GM13976 (cell line): Measurements from ENCODE around the gene IPCEF1.

ENCODE experiments used
- DNase-seq: peaks from one replicate; pipeline ENCODE4 v3.0.0; 2012; ENCODE audit warnings: low spot score
- in situ Hi-C: fragments of 300-500 bp; cut with MboI; formaldehyde crosslinking; loops from one replicate; pipeline ENCODE4 v1.12.0; 2022; ENCODE audit warnings: low sequenced_read_pairs, mixed read lengths, inconsistent platforms; ENCODE audit not compliant: unreplicated experiment
- TF ChIP-seq, protein P1 (sequence below): IDR thresholded peaks from 2 replicates; pipeline ENCODE4 v1.5.1; 2012; ENCODE audit warnings: borderline replicate concordance, mild to moderate bottlenecking; ENCODE audit not compliant: insufficient read depth; ENCODE audit errors: extremely low read depth, missing control alignments, control extremely low read depth

The IPCEF1 gene

DNA sequence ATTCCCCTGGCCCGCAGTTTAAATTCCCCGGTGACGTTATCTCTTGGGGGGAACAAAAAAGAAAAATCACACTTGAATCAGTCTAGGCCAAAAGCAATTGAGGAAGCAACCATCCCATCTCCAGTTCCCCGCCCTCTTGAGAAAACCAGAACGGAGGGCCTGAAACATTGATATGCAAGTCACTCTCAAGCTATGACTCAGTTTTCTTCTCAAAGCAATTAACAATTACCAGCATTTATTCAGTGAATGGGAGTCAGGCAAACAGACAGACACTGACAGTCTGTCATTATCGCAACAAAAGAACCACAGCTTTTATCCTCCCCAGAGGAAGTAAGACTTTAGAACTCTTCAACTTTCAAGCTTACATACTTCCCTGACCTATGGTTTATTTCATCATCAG, 216.7 kb downstream of the IPCEF1 start:
- in situ Hi-C loops: no loop called here
- no peak for DNase-seq
- TF ChIP-seq, protein P1, sequence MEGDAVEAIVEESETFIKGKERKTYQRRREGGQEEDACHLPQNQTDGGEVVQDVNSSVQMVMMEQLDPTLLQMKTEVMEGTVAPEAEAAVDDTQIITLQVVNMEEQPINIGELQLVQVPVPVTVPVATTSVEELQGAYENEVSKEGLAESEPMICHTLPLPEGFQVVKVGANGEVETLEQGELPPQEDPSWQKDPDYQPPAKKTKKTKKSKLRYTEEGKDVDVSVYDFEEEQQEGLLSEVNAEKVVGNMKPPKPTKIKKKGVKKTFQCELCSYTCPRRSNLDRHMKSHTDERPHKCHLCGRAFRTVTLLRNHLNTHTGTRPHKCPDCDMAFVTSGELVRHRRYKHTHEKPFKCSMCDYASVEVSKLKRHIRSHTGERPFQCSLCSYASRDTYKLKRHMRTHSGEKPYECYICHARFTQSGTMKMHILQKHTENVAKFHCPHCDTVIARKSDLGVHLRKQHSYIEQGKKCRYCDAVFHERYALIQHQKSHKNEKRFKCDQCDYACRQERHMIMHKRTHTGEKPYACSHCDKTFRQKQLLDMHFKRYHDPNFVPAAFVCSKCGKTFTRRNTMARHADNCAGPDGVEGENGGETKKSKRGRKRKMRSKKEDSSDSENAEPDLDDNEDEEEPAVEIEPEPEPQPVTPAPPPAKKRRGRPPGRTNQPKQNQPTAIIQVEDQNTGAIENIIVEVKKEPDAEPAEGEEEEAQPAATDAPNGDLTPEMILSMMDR: no peak

DNA sequence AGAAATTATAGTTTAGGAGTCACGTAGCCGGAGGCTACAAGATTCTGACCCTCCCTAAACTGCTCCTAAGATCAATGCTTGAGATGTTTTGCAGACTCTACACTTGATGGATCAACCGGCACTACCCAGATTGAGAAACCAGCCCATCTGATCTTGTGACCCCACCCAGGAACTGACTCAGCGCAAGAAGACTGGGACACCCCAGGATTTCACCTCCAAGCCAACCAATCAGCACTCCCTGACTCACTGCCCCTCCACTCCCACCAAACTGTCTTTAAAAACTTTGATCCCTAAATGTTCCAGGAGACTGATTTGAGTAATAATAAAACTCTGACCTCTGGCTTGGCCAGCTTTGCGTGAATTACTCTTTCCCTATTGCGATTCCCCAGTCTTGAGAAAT, 217.8 kb downstream of the IPCEF1 start:
- TF ChIP-seq, protein P1: no peak
- no peak for DNase-seq
- in situ Hi-C loops: no loop called here

DNA sequence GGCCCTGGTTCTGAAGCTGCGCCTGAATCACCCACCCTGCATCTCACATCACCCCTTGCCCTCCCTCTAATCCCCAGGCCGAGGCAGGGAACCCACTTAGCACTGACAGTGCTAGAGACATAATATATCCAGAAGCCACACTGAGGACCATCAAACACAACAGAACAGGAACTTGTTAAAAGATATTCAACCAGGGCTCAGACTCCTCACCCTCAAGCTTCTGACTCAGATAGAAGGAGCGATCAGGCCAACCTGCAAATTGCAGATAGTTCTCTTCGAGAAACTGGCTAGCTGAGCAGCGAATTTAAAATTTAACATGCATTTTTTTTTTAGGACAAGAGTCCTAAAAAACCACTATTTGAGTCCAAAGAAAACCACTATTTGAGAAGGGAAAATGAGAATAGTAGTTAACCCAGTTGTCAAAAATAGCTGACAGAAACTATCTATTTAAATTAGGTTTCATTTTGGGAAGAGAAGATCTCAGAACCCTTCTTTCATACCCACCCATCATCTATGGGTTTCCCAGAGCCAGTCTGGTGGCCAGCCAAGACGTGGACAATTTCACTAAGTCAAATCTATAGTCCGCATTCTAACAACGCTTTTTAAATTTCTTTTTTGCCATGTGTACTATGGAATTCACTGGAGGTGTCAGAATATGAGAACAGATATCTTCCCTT, 222.0 kb downstream of the IPCEF1 start:
- in situ Hi-C loops: no loop called here
- no peak for DNase-seq
- TF ChIP-seq, protein P1: no peak

GRCh38 chr6:154127657-154128056, 228.9 kb downstream of the IPCEF1 start:
- DNase-seq: no peak
- TF ChIP-seq, protein P1: no peak
- in situ Hi-C loops: no loop called here

GRCh38 chr6:154125421-154125820, 231.2 kb downstream of the IPCEF1 start:
- TF ChIP-seq, protein P1: no peak
- in situ Hi-C loops: no loop called here
- DNase-seq: no peak

DNA sequence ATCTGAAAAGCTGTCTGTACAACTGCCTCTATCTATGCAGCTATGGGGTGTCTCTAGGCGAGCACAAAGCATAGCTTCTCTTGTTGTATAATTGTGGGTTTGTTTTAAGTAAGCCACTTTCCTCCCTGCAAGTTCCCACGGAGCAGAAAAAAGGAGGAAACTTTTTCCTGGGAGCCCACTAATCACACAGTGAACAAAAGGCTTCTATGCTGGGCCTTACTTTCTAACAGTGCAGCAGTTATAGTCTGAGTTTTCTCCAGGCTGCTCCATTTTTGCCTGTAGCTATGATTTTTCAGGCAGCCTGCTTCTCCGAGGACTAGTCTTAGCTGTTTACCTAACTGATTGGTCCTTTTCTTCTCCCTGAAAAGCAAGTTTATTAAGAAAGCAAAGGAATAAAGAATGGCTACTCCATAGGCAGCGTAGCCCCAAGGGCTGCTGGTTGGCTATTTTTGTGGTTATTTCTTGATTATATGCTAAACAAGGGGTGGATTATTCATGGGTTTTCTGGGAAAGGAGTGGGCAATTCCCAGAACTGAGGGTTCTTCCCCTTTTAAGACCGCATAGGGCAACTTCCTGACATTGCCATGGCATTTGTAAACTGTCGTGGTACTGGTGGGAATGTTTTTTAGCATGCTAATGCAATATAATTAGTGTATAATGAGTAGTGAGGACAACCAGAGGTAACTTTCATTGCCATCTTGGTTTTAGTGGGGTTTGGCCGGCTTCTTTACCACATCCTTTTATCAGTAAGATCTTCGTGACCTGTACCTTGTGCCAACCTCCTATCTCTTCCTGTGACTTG, 233.2 kb downstream of the IPCEF1 start:
- TF ChIP-seq, protein P1: no peak
- DNase-seq: no peak
- in situ Hi-C loops: no loop called here
